NCI-H1092 (cell line): ENCODE measurements around the gene PLP1.

Experiments
- DNase-seq: peaks from one replicate; lab custom pipeline; 2025; lab: John Stamatoyannopoulos, UW

Gene PLP1

DNA sequence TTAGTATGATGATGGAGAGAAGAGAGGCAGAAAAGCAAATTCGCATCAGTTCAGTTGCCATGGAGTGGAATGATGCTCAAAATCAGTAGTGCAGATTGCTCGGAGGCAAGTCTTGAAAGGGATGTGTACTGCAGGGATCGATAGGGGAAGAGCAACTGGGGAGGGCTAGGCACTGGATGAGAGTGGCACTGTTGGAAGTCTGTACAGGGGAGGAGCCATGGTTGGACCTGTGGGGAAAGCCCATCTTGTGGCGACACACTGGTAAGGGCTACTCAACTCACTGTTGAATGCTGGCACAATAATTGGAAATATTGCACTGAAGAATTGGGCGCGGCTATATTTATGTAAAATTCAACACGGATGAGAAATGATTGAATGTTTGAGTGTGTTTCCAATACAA is 54.2 kb downstream of the PLP1 start:
- DNase-seq: no peak

DNA sequence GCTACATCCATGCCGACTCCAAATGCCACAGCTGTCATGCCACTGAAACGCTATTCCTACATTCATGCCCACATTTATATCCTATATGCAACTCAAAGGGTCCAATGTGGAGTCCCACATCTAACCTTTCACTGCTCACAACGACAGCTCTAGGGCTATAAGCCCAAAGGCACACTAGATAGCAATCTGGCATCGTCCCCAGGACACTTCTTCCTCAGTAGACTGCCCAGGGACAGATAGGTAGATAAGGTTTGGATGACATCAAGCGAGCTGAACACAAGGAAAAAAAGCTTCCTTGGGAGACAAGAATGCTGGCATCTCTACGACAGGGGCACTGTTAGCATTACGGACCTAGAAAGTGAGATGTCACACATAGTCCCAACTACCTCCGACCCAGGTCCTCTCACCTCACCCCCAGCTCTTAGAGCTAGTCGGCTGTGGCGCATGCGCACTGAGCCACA is 54.7 kb downstream of the PLP1 start:
- DNase-seq: peak; percentile 86

DNA sequence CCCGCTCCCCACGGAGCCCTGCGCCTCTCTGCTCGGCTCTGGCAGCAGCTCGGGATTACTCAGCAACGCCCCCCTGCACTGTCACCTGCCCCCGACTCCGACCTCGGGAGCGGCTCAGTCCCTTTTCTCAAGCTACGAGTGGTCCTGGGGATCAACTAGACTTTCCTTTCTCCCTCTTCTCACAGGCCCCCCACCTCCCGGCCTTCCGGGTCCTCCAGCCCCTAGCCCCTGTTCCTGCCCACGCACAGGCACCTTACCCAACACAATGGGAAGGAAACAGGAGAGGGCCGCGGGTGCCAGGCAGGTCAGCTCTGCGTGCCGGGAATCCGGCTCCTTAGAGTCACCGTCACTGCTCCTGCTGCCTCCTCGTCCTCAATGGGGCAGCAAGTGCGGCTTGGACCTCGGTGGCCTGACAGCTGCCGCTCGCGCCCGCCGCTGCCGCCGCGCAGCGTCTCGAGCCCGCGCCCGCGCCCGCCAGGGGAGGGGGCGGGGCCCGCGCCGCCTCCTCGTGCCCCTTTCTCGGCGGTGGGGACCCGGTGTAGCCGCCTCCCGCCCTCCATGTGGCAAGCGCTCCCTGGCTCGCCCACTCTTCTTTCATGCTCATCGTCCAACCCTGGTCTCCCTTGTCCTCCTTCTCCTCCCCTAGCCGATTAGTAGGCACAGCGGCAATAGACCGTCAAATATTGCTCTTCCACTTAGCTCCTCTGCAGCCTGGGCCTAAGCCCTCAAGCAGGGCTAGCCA is 55.3 kb downstream of the PLP1 start, which contains the start of gene RAB9B:
Gene RAB9B (minus strand): TSS at position 455 of the 742 bp plus-strand sequence. CDS start 6,473 bp downstream, outside the sequence.
- DNase-seq: peak; percentile 70

DNA sequence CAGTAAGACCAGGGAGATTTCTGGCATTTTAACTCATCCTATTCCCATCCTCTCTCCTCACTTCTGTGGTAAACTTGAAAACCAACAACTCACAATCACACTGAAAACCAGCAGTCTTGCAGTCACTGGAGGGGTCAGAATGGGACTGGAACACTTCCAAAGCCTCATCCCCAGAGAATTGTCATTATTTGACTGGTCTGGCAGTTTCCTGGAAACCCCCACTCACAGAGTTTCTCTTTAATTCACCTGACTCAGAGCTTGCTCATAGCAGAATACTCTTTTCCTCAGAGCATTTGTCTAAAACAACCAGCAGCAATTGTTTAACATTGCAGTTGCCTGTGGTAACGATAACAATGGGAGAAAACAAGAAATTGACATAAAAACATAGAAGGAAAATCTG is 62.8 kb downstream of the PLP1 start:
- no peak for DNase-seq
